Measurements from ENCODE around the gene MCM6. TPM values are rescaled to one million over a fixed set of nuclear protein-coding genes. Genes with fewer than 3 reads are reported as not detected.

MCM6 gene
- total and polyA plus RNA-seq, 10 donors = 4.9 to 17.9 (median 12.6) TPM

DNA sequence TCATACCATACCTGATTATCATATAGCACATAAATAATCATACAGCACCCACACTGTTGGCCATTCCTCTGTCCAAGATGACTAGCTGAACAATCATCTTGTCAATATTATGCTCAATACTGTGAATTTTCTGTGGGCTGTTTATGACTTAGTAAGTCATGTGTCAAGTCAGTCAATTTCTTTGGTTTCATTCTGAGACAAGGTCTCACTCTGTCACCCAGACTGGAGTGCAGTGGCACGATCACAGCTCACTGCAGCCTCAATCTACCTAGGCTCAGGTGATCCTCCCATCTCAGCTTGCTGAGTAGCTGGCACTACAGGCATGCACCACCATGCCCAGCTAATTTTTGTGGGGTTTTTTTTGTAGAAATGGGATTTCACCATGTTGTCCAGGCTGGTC lies 5.7 kb downstream of the MCM6 start:
- Histone ChIP-seq H3K4me1 (peaks cover 0 to 19% (median 10%) of the 10 kb centered on the region in 6 donors), H3K9me3 (no peaks in the 10 kb centered on the region), H3K4me3 (no peak overlapping the region), H3K27ac (no peak overlapping the region), H3K27me3 (replicated peaks in 1 of 7) (no peaks in the 10 kb centered on the region), H3K36me3 (peaks cover 0 to 72% (median 31%) of the 10 kb centered on the region in 6 donors)
- WGBS, 5 donors = 38 to 100% (median 83%) methylated on average over 1 of the region's 1 CpG
- TF ChIP-seq POLR2AphosphoS5 (IDR thresholded peaks at IDR 0.05) (no peak), CTCF (IDR thresholded peaks at IDR 0.05 in 8 of 11, conservative IDR thresholded peaks at IDR 0.05 in 3 of 11) (no peak), POLR2A (IDR thresholded peaks at IDR 0.05) (no peak)
- no peak for DNase-seq
- intact Hi-C loops (cut with DNase I; ENCODE audit: low total_unique reads) = no loop called here

- H3K4me3 ChIP-seq = no peak overlapping the region
- no peaks in the 10 kb centered on the region for H3K4me1 ChIP-seq
- H3K9me3 ChIP-seq = no peaks in the 10 kb centered on the region
- H3K36me3 ChIP-seq = peaks cover 0 to 100% (median 55%) of the 10 kb centered on the region in 6 donors
- intact Hi-C loops (cut with DNase I; ENCODE audit: low total_unique reads) = no loop called here
- TF ChIP-seq POLR2A (IDR thresholded peaks at IDR 0.05) (no peak), POLR2AphosphoS5 (IDR thresholded peaks at IDR 0.05) (no peak), CTCF (IDR thresholded peaks at IDR 0.05 in 8 of 11, conservative IDR thresholded peaks at IDR 0.05 in 3 of 11) (no peak)
- DNase-seq = no peak
- no peak overlapping the region for H3K27ac ChIP-seq
- WGBS, 5 donors = 91 to 98% (median 96%) methylated on average over 6 of the region's 6 CpGs
- no peaks in the 10 kb centered on the region for H3K27me3 ChIP-seq (replicated peaks in 1 of 7)
Measured at GRCh38 chr2:135863233-135863632, 13.0 kb downstream of the MCM6 start.

- no peaks in the 10 kb centered on the region for H3K4me1 ChIP-seq
- H3K27me3 ChIP-seq (replicated peaks in 1 of 7) = no peaks in the 10 kb centered on the region
- 91 to 98% (median 97%) methylated on average over 4 of the region's 4 CpGs for WGBS, 5 donors
- TF ChIP-seq CTCF (IDR thresholded peaks at IDR 0.05 in 8 of 11, conservative IDR thresholded peaks at IDR 0.05 in 3 of 11) = no peak
- no peak for TF ChIP-seq POLR2AphosphoS5 (IDR thresholded peaks at IDR 0.05)
- no peak for TF ChIP-seq POLR2A (IDR thresholded peaks at IDR 0.05)
- H3K36me3 ChIP-seq = peaks cover 0 to 100% (median 56%) of the 10 kb centered on the region in 6 donors
- H3K27ac ChIP-seq = no peak overlapping the region
- intact Hi-C loops (cut with DNase I; ENCODE audit: low total_unique reads) = no loop called here
- H3K9me3 ChIP-seq = no peaks in the 10 kb centered on the region
- no peak overlapping the region for H3K4me3 ChIP-seq
- no peak for DNase-seq
Measured at GRCh38 chr2:135862718-135863117, 13.5 kb downstream of the MCM6 start.

DNA sequence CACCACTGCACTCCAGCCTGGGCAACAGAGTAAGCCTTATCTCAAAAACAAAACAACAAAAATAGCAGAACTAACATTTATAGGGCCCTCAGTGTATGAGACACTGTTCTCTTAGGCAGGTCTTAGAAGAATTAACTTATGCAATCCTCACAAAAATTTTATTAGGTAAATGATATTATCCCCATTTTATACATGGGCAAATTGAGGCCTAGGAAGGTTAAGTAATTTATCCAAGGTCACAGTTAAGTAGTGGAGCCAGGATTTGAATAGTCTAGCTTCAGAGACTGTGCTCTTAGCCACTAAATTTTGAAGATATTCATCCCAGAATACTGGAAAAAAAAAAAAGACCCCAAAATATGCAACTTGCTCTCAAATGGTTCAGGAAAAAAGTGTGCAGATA lies 22.8 kb downstream of the MCM6 start:
- intact Hi-C loops (cut with DNase I; ENCODE audit: low total_unique reads) = no loop called here
- Histone ChIP-seq H3K27me3 (replicated peaks in 1 of 7) (no peaks in the 10 kb centered on the region), H3K27ac (no peak overlapping the region), H3K9me3 (no peaks in the 10 kb centered on the region), H3K4me3 (no peak overlapping the region), H3K4me1 (no peaks in the 10 kb centered on the region), H3K36me3 (peaks cover 0 to 100% (median 36%) of the 10 kb centered on the region in 6 donors)
- no peak for TF ChIP-seq POLR2AphosphoS5 (IDR thresholded peaks at IDR 0.05)
- TF ChIP-seq POLR2A (IDR thresholded peaks at IDR 0.05) = no peak
- TF ChIP-seq CTCF (IDR thresholded peaks at IDR 0.05 in 8 of 11, conservative IDR thresholded peaks at IDR 0.05 in 3 of 11) = no peak
- DNase-seq = no peak
